NCI-H1105 (cell line): ENCODE results near the gene SLCO4C1.
"Not testable (repeated sequence)": the region's sequence is repeated elsewhere in the genome, so short reads cannot be mapped to it uniquely, and the experiment has no call there.

ENCODE experiments used
- DNase-seq: peaks from one replicate; lab custom pipeline; 2025; lab: John Stamatoyannopoulos, UW

SLCO4C1 gene, protein sequence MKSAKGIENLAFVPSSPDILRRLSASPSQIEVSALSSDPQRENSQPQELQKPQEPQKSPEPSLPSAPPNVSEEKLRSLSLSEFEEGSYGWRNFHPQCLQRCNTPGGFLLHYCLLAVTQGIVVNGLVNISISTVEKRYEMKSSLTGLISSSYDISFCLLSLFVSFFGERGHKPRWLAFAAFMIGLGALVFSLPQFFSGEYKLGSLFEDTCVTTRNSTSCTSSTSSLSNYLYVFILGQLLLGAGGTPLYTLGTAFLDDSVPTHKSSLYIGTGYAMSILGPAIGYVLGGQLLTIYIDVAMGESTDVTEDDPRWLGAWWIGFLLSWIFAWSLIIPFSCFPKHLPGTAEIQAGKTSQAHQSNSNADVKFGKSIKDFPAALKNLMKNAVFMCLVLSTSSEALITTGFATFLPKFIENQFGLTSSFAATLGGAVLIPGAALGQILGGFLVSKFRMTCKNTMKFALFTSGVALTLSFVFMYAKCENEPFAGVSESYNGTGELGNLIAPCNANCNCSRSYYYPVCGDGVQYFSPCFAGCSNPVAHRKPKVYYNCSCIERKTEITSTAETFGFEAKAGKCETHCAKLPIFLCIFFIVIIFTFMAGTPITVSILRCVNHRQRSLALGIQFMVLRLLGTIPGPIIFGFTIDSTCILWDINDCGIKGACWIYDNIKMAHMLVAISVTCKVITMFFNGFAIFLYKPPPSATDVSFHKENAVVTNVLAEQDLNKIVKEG

GRCh38 chr5:102296178-102296817 is at the start of gene SLCO4C1:
SLCO4C1 (minus strand) TSS chr5:102296284; CDS start chr5:102296262, 22 bp downstream.
- DNase-seq = peak; percentile 67

DNA sequence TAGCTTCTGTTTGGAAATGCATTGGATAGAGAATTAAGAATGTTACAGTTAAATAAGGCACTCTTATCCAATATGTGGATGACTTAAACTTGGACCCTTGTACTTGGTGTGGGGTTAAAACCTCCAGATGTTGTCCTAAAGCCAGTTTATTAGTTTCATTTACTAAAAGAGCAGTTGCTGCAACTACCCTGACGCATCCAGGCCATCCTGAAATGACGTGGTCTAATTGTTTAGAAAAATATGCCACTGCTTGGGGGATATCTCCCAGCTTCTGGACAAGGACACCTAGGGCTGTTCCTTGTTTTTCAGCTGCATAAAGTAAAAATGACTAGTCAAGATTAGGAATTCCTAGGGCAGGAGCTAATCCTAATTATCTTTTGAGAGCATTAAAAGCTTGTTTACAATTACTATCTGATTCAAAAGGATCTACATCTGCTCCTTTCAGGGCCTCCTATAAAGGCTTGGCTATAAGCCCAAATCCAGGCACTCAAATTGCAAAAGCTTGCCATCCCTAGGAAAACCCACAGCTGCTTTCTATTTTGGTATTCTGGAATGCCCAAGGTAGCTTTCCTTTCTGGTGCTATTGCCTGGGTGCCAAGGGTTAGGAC is 45.7 kb upstream of the SLCO4C1 start:
- DNase-seq = peak; percentile 81

DNA sequence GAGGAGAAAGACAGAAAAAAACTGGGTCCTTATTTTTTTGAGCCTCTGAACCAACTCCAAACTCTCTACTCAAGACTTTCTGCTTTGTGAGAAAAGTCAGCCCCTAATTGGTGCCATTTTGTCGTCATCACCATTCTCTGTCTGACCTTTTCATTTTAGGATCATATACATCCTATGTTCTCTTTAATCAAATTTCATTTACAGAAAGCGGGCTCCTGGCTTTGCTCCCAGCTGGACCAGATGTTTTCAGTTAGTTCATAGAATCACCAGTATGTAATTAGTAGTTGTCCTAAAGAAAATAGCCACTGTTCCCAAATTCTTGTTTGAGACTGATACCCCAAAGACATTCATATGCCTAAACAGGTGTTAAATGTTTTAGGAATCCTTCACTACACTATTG is 28.6 kb upstream of the SLCO4C1 start:
- DNase-seq = no peak

GRCh38 chr5:102318801-102319200 is 22.7 kb upstream of the SLCO4C1 start:
- DNase-seq = not testable (repeated sequence)

DNA sequence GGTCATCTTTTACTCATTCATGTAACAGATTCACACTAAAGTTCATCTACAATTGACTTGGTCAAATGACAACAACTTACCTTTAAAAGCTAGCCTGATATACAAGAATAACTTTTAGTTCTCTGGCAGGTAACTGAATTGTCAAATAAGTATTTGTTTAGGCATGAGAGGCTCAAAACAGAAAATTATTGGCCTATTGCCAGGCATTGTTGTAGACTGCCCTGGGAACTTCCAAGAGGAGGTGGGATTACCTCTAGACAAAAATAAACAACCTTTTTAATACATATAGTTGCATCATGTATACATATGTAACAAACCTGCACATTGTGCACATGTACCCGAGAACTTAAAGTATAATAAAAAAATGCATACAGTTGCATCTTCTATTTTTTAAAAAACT is 18.2 kb upstream of the SLCO4C1 start:
- DNase-seq = no peak

- DNase-seq = no peak
These were observed 17.8 kb upstream of the SLCO4C1 start for GRCh38 chr5:102313912-102314311.

GRCh38 chr5:102312586-102313370 is 16.7 kb upstream of the SLCO4C1 start:
- no peak for DNase-seq

DNA sequence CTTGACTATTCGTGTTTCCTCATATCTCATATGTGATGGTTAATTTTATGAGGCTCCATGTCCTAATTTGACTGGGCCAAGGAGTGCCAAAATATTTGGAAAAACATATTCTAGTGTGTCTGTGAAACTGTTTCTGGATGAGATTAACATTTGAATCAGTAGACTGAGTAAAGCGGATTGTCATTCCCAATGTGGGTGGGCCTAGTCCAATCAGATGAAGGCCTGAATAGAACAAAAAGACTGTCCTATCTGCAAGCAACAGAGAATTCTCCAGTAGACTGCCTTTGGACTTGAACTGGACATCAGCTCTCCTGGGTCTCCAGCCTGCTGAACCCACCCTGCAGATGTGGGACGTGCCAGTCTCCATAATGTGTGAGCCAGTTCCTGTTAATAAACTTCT is 13.5 kb upstream of the SLCO4C1 start:
- DNase-seq = no peak

GRCh38 chr5:102307232-102307631 is 11.1 kb upstream of the SLCO4C1 start:
- no peak for DNase-seq

DNA sequence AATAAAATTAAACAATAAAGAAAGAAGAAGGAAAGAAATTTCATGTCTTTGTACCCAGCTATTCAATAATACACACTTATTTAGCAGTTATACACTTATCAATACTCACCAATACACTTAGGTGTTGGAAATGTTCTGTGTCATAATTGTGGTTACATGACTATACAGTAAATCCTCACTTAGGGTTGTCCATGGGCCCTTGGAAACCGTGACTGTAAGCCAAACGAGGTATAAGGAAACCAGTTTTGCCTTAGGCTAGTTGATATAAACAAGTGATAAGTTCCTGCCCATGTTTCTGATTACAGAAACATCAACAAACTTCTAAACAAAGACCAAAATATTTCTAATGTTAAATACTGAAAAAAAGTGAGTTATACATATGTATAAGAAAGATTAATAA is 10.0 kb upstream of the SLCO4C1 start:
- no peak for DNase-seq

DNA sequence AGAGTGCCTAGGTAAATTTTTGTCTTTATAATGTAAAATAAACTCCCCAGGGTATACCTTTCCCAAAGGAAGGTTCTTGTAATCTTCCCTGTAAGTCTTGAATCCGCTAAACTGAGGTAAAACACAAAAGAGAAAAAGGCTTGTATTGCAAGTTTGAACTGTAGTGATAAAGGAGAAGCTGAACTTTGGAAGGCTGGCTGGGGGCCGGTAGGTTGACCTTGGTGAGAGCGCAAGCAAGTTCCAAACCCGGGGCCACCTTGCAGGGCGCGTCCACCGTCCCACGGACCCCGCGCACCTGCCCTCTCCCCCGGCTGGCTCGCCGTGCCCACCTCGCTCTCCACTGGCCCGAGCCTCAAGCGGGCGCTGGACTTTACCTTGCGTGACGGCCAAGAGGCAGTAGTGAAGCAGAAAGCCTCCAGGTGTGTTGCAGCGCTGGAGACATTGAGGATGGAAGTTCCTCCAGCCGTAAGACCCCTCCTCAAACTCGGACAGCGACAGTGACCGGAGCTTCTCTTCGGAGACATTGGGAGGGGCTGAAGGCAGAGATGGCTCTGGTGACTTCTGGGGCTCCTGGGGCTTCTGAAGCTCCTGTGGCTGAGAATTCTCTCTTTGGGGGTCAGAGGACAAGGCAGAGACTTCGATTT is 428 bp downstream of the SLCO4C1 start:
- DNase-seq = no peak

- DNase-seq = no peak
These were observed 1.1 kb downstream of the SLCO4C1 start for GRCh38 chr5:102294886-102295395.

DNA sequence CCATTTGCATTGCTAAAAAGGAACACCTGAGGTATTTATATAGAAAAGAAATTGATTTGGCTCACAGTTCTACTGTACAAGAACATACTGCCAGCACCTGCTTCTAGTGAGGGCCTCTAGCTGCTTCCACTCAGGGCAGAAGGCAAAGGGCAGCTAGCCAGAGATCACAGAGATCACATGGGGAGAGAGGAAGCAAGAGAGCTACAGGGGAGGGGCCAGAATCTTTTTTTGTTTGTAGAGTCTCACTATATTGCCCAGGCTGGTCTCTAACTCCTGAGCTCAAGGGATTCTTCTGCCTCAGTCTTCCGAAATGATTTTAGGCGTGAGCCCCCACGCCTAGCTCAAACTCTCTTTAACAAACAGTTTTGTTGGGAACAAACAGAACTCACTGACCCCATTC is 6.1 kb downstream of the SLCO4C1 start:
- DNase-seq = no peak

DNA sequence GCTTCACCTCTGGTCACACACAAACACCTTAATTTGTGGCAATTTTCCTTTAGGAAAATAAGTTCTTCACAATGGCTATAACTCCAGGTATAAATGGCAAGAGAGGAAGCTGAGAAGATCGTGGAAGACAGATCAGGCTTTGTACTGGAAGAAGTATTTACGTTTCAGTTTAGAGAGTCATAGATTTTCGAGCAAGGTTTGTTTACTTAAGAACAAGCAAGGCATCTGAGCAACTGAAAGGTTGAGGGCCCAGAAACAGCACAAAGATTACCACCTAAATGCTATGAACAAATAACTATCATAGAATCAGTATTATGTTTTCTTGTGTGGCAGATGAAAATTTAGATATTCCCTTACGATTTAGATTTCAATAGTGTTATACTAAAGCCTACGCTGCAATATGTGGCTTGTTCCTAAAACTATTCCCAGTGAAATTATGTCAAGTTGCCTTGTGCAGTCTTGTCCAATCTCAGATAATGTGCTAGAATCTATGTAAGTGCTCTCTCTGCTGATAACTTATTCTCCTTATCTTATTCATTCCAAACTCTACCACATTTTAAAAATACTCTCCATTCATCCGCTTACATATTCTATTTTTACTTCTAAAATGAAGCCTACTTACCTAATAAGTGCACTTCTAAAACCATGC is 6.7 kb downstream of the SLCO4C1 start:
- DNase-seq = no peak

- no peak for DNase-seq
These were observed 7.5 kb downstream of the SLCO4C1 start for GRCh38 chr5:102288630-102289029.

DNA sequence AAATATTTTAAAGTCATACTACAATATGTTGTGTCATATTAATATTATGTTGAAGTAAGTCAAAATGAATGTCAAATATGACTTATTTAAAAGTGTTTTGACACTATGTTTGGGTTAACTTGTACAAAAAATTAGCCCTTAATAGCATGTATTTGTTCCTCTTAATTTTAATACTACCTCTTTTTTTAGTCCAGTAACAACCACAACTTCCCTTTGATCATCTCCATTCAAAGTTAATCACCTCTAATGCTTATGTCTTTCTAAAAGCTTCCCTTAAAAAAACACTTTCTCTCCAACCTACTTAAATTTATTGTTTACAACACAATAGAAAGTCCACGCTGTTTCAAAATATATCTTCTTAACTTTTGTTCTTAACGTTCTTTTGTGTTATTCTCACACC is 9.6 kb downstream of the SLCO4C1 start:
- no peak for DNase-seq

- DNase-seq = no peak
These were observed 12.8 kb downstream of the SLCO4C1 start for GRCh38 chr5:102283102-102283797.

GRCh38 chr5:102279711-102280110 is 16.4 kb downstream of the SLCO4C1 start:
- DNase-seq = no peak

- DNase-seq = no peak
These were observed 17.9 kb downstream of the SLCO4C1 start for GRCh38 chr5:102278231-102278630.

DNA sequence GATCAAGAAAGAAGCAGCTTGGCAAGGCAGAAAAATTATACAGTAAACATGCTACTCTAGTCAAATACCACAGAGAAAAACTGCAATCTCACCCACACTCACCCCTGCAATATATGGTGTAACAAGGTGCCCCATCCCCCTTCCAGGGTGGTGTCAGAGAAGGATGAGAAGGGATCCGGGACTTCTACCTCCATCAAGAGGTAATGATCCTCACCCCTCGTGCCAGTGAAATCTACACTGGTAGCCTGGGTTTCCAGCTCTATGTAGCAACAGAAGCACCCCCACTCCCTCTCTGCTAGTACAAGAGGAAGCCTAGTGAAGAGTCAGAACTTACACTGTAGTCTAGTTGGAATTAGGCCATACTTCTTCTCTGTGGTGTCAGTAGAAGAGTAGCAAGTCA is 18.9 kb downstream of the SLCO4C1 start:
- DNase-seq = no peak
